T-helper 1 cell treated with Interleukin-12 subunit alpha and Interleukin-12 subunit beta and Interleukin-4 antibody, amounts not matched to agents 30 ng/mL and 1 ng/mL, for 36 hours (primary cell): ENCODE results near the gene TBC1D1. TPM values are rescaled to one million over a fixed set of nuclear protein-coding genes. Genes with fewer than 3 reads are reported as not detected.
"Not testable (repeated sequence)": the region's sequence is repeated elsewhere in the genome, so short reads cannot be mapped to it uniquely, and the experiment has no call there.

Experiments used
- intact Hi-C: fragments of 100-400 bp; cut with micrococcal nuclease; formaldehyde crosslinking; loops from one replicate; pipeline ENCODE4 v1.15.1; 2024
- total RNA-seq: library from RNA; stranded (reverse); gene quantifications from 2 replicates; pipeline ENCODE4 v1.2.3, GENCODE V29; 2022

The TBC1D1 gene
- total RNA-seq, 1 donor from 2014 or later: 65.2 TPM

- intact Hi-C loops: no loop called here
Measured at GRCh38 chr4:38008571-38009021, 117.7 kb downstream of the TBC1D1 start.

- intact Hi-C loops: no loop called here
Measured at GRCh38 chr4:38009421-38009820, 118.5 kb downstream of the TBC1D1 start.

GRCh38 chr4:38009949-38010348 lies 119.1 kb downstream of the TBC1D1 start:
- intact Hi-C loops: no loop called here

- intact Hi-C loops: no loop called here
Measured at GRCh38 chr4:38011511-38012162, 120.8 kb downstream of the TBC1D1 start.

- intact Hi-C loops: no loop called here
Measured at GRCh38 chr4:38013461-38014366, 122.8 kb downstream of the TBC1D1 start.

GRCh38 chr4:38014421-38014852 lies 123.6 kb downstream of the TBC1D1 start:
- intact Hi-C loops: no loop called here

- intact Hi-C loops: no loop called here
Measured at GRCh38 chr4:38015886-38016515, 125.1 kb downstream of the TBC1D1 start.

- intact Hi-C loops: no loop called here
Measured at GRCh38 chr4:38016698-38017097, 125.8 kb downstream of the TBC1D1 start.

- intact Hi-C loops: no loop called here
Measured at GRCh38 chr4:38017609-38018008, 126.7 kb downstream of the TBC1D1 start.

GRCh38 chr4:38020386-38020785 lies 129.5 kb downstream of the TBC1D1 start:
- intact Hi-C loops: no loop called here

- intact Hi-C loops: not testable (repeated sequence)
Measured at GRCh38 chr4:38020961-38021360, 130.1 kb downstream of the TBC1D1 start.

GRCh38 chr4:38021751-38022150 lies 130.9 kb downstream of the TBC1D1 start:
- intact Hi-C loops: no loop called here

GRCh38 chr4:38023347-38024205 lies 132.7 kb downstream of the TBC1D1 start:
- intact Hi-C loops: no loop called here

GRCh38 chr4:38024206-38024509 lies 133.3 kb downstream of the TBC1D1 start:
- intact Hi-C loops: no loop called here

GRCh38 chr4:38025665-38026064 lies 134.8 kb downstream of the TBC1D1 start:
- intact Hi-C loops: no loop called here

GRCh38 chr4:38026158-38026740 lies 135.4 kb downstream of the TBC1D1 start:
- intact Hi-C loops: no loop called here

- intact Hi-C loops: no loop called here
Measured at GRCh38 chr4:38030023-38030422, 139.1 kb downstream of the TBC1D1 start.

GRCh38 chr4:38034986-38035882 lies 144.3 kb downstream of the TBC1D1 start:
- intact Hi-C loops: loop anchor here (1.0 kb wide), 7 partner anchors 57 to 696 kb away; partner anchors contain the start of genes PGM2 and RELL1

- intact Hi-C loops: no loop called here
Measured at GRCh38 chr4:38036548-38036947, 145.7 kb downstream of the TBC1D1 start.

GRCh38 chr4:38037612-38038011 lies 146.7 kb downstream of the TBC1D1 start:
- intact Hi-C loops: no loop called here
